CD14-positive monocyte (primary cell): ENCODE results near the gene UNC13C. TPM values are rescaled to one million over a fixed set of nuclear protein-coding genes. Genes with fewer than 3 reads are reported as not detected.

ENCODE experiments used
- DNase-seq, 3 donors: peaks; one replicate each; pipeline ENCODE4 v3.0.0-alpha.2; 2011 to 2022
- H2AFZ ChIP-seq: 2 replicates; pipeline ENCODE4 v1.6.0; 2012; ENCODE audit warnings: mild to moderate bottlenecking, low read depth, low read length, inconsistent platforms; ENCODE audit not compliant: insufficient read depth, poor library complexity, severe bottlenecking
- H3K27ac ChIP-seq, 2 donors: 1 replicate in 1 of 2; 2 replicates in 1 of 2; pipeline ENCODE4 v1.5.1; 2012 to 2013; ENCODE audit warnings: low read length in 2 of 2, control low read depth in 1 of 2, inconsistent platforms in 1 of 2, low read depth in 1 of 2, mild to moderate bottlenecking in 1 of 2
- H3K27me3 ChIP-seq, 2 donors: one replicate each; pipeline versions ENCODE4 v1.6.0 to v1.6.1; 2011 to 2013; ENCODE audit warnings: low read length in 2 of 2; ENCODE audit not compliant: control insufficient read depth in 2 of 2, insufficient read depth in 2 of 2
- H3K36me3 ChIP-seq, 2 donors: replicated peaks in 1 of 2; 1 replicate in 1 of 2; 2 replicates in 1 of 2; pipeline versions ENCODE4 v1.5.1 to v1.6.1; 2012 to 2013; ENCODE audit warnings: low read length in 2 of 2, control low read depth in 1 of 2, inconsistent platforms in 1 of 2, mild to moderate bottlenecking in 1 of 2; ENCODE audit not compliant: insufficient read depth in 2 of 2, control insufficient read depth in 1 of 2
- H3K4me1 ChIP-seq, 2 donors: 1 replicate in 1 of 2; 2 replicates in 1 of 2; pipeline versions ENCODE4 v1.5.1 to v1.6.1; 2012 to 2013; ENCODE audit warnings: low read length in 2 of 2, control low read depth in 1 of 2, inconsistent platforms in 1 of 2, mild to moderate bottlenecking in 1 of 2, moderate library complexity in 1 of 2; ENCODE audit not compliant: insufficient read depth in 2 of 2, control insufficient read depth in 1 of 2
- H3K4me2 ChIP-seq: replicated peaks from 2 replicates; pipeline ENCODE3; 2012; ENCODE audit warnings: low read length, moderate library complexity, mild to moderate bottlenecking; ENCODE audit not compliant: poor library complexity, severe bottlenecking; ENCODE audit errors: extremely low read depth
- H3K4me3 ChIP-seq, 3 experiments: fragments of 200-600 bp in 1 of 3; sonication (generic) in 1 of 3; replicated peaks in 1 of 3; 1 replicate in 2 of 3; 2 replicates in 1 of 3; pipeline ENCODE4 v1.5.1; 2011 to 2013; ENCODE audit warnings: low read length in 3 of 3, mild to moderate bottlenecking in 3 of 3, control low read depth in 2 of 3, low read depth in 2 of 3, inconsistent platforms in 1 of 3, moderate library complexity in 1 of 3
- H3K79me2 ChIP-seq: 2 replicates; pipeline ENCODE4 v1.6.0; 2012; ENCODE audit warnings: mild to moderate bottlenecking, control low read depth, inconsistent platforms, low read length, moderate library complexity; ENCODE audit not compliant: insufficient read depth
- H3K9ac ChIP-seq: 2 replicates; pipeline ENCODE4 v1.6.0; 2017; ENCODE audit warnings: low read length, mild to moderate bottlenecking; ENCODE audit not compliant: insufficient read depth, poor library complexity, severe bottlenecking
- H3K9me3 ChIP-seq, 2 donors: replicated peaks in 1 of 2; 1 replicate in 1 of 2; 2 replicates in 1 of 2; pipeline versions ENCODE4 v1.5.1 to v1.6.1; 2012 to 2013; ENCODE audit warnings: low read length in 2 of 2, control low read depth in 1 of 2; ENCODE audit not compliant: control insufficient read depth in 1 of 2, insufficient read depth in 1 of 2
- H4K20me1 ChIP-seq: 2 replicates; pipeline ENCODE4 v1.6.0; 2012; ENCODE audit warnings: mild to moderate bottlenecking, low read length, control low read depth, moderate library complexity; ENCODE audit not compliant: insufficient read depth
- H3K27ac Mint-ChIP-seq, 7 donors: one replicate each; pipeline ENCODE4 v1.8.0; 2020; ENCODE audit warnings: mild to moderate bottlenecking in 7 of 7, mixed read lengths in 7 of 7, moderate library complexity in 6 of 7, inconsistent platforms in 2 of 7
- H3K27me3 Mint-ChIP-seq, 3 donors: one replicate each; pipeline ENCODE4 v1.8.0; 2021 to 2022; ENCODE audit warnings: low read depth in 3 of 3, mild to moderate bottlenecking in 3 of 3, mixed read lengths in 3 of 3, moderate library complexity in 3 of 3, inconsistent platforms in 1 of 3
- H3K36me3 Mint-ChIP-seq, 2 donors: one replicate each; pipeline ENCODE4 v1.8.0; 2020; ENCODE audit warnings: mixed read lengths in 2 of 2, inconsistent platforms in 1 of 2, mild to moderate bottlenecking in 1 of 2
- H3K4me1 Mint-ChIP-seq: one replicate; pipeline ENCODE4 v1.8.0; 2020; ENCODE audit warnings: mild to moderate bottlenecking, mixed read lengths
- H3K4me3 Mint-ChIP-seq, 2 donors: one replicate each; pipeline ENCODE4 v1.8.0; 2020; ENCODE audit warnings: mild to moderate bottlenecking in 2 of 2, mixed read lengths in 2 of 2, moderate library complexity in 1 of 2
- H3K9me3 Mint-ChIP-seq, 7 donors: one replicate each; pipeline ENCODE4 v1.8.0; 2020 to 2022; ENCODE audit warnings: mixed read lengths in 7 of 7, mild to moderate bottlenecking in 6 of 7, moderate library complexity in 6 of 7, inconsistent platforms in 2 of 7
- WGBS: methylation state at CpG from one replicate; pipeline ENCODE4 v1.1.5; 2013; ENCODE audit warnings: missing lambda C conversion rate; ENCODE audit not compliant: insufficient coverage; 5-methylcytosine and 5-hydroxymethylcytosine counted together
- intact Hi-C, 2 donors: fragments of 100-400 bp; cut with micrococcal nuclease; formaldehyde crosslinking; loops; one replicate each; pipeline versions ENCODE4 v1.15.0 to v1.15.1; 2023
- polyA plus RNA-seq, 3 donors: library from polyadenylated mRNA; depleted of rRNA in 1 of 3; unstranded in 2 of 3; stranded (reverse) in 1 of 3; fragments of 300-500 nt in 2 of 3; fragments of >200 nt in 1 of 3; fragmentation: Illumina TruSeq in 2 of 3; gene quantifications; 1 replicate in 2 of 3; 2 replicates in 1 of 3; pipeline ENCODE4 v1.2.3, GENCODE V29; 2012 to 2021
- TF ChIP-seq, protein P1 (sequence below): fragments of 200-600 bp; IDR thresholded peaks from one replicate; pipeline ENCODE4 v1.8.0; 2022; ENCODE audit warnings: antibody characterized with exemption, mild to moderate bottlenecking

The UNC13C gene
- polyA plus RNA-seq, 3 donors: not detected

DNA sequence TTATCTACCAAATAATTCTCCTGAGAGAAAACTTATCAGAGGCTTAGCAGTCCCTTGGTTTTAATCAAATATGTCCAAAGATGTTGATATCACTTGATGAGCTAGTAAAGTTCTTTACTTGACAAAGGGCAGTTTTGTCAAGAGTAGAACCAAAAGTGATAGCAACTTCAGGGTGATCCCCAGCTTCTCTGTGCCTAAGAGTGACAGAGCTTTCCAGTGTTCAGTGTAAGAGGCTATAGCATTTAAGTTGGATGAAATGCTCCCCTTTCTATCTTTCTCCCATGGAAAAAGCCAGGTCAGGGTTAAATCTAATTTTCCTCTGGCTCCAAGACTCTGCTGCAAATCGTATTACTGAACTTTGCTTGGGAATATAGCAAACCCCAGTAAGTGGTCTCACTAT is 120.8 kb downstream of the UNC13C start:
- Mint-ChIP-seq H3K36me3 (no peaks in the 10 kb centered on the region), H3K27me3 (peaks cover 2% of the 10 kb centered on the region in 3 donors), H3K4me3 (no peak overlapping the region), H3K4me1 (no peaks in the 10 kb centered on the region), H3K27ac (no peak overlapping the region), H3K9me3 (peaks cover 0 to 5% (median 0%) of the 10 kb centered on the region in 7 donors)
- DNase-seq: no peak
- no peak overlapping the region for H3K4me3 ChIP-seq
- no peaks in the 10 kb centered on the region for H4K20me1 ChIP-seq
- TF ChIP-seq, protein P1, sequence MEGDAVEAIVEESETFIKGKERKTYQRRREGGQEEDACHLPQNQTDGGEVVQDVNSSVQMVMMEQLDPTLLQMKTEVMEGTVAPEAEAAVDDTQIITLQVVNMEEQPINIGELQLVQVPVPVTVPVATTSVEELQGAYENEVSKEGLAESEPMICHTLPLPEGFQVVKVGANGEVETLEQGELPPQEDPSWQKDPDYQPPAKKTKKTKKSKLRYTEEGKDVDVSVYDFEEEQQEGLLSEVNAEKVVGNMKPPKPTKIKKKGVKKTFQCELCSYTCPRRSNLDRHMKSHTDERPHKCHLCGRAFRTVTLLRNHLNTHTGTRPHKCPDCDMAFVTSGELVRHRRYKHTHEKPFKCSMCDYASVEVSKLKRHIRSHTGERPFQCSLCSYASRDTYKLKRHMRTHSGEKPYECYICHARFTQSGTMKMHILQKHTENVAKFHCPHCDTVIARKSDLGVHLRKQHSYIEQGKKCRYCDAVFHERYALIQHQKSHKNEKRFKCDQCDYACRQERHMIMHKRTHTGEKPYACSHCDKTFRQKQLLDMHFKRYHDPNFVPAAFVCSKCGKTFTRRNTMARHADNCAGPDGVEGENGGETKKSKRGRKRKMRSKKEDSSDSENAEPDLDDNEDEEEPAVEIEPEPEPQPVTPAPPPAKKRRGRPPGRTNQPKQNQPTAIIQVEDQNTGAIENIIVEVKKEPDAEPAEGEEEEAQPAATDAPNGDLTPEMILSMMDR: no peak
- no peaks in the 10 kb centered on the region for H3K4me1 ChIP-seq
- no peaks in the 10 kb centered on the region for H3K27me3 ChIP-seq
- intact Hi-C loops: no loop called here
- H3K27ac ChIP-seq: no peak overlapping the region
- H3K9ac ChIP-seq: no peak overlapping the region
- no peaks in the 10 kb centered on the region for H3K79me2 ChIP-seq
- no peak overlapping the region for H3K4me2 ChIP-seq
- 90% methylated on average over 1 of the region's 1 CpG for WGBS
- no peak overlapping the region for H2AFZ ChIP-seq
- H3K9me3 ChIP-seq: no peaks in the 10 kb centered on the region
- no peaks in the 10 kb centered on the region for H3K36me3 ChIP-seq

DNA sequence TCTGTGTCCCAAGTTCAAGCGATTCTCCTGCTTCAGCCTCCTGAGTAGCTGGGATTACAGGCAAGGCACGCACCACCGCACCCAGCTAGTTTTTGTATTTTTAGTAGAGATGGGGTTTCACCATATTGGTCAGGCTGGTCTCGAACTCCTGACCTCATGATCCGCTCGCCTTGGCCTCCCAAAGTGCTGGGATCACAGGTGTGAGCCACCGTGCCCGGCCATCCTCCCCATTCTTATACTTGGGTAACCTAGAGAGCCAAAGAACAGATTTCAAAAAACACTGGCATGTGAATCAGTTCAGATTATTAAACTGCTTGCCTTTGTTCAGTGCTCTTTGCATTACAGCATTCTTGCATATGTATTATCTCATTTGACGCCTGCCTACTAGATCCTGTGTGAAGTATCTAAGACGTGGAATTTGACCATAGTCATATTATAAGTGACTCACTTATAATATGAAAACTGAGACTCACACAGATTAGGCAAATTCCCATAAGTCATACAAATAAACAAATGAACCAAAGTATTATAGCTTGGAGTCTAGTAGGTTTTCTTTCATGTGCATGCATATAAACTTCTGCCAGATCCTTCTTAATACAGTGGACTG is 123.5 kb downstream of the UNC13C start:
- no peak overlapping the region for H3K9ac ChIP-seq
- intact Hi-C loops: no loop called here
- no peaks in the 10 kb centered on the region for H3K4me1 Mint-ChIP-seq
- WGBS: 96% methylated on average over 4 of the region's 10 CpGs
- no peaks in the 10 kb centered on the region for H3K36me3 ChIP-seq
- no peak overlapping the region for H3K4me3 Mint-ChIP-seq
- H3K79me2 ChIP-seq: no peaks in the 10 kb centered on the region
- H3K36me3 Mint-ChIP-seq: no peaks in the 10 kb centered on the region
- no peak overlapping the region for H2AFZ ChIP-seq
- H3K4me2 ChIP-seq: no peak overlapping the region
- H3K27ac Mint-ChIP-seq: no peak overlapping the region
- H3K27me3 Mint-ChIP-seq: peaks cover 2 to 3% (median 2%) of the 10 kb centered on the region in 3 donors
- TF ChIP-seq, protein P1: no peak
- H3K4me3 ChIP-seq: no peak overlapping the region
- no peak overlapping the region for H3K27ac ChIP-seq
- H4K20me1 ChIP-seq: no peaks in the 10 kb centered on the region
- H3K9me3 Mint-ChIP-seq: peaks cover 0 to 4% (median 0%) of the 10 kb centered on the region in 7 donors
- DNase-seq: no peak
- no peaks in the 10 kb centered on the region for H3K4me1 ChIP-seq
- no peaks in the 10 kb centered on the region for H3K27me3 ChIP-seq
- no peaks in the 10 kb centered on the region for H3K9me3 ChIP-seq
